Stimulated activated effector memory CD8-positive, alpha-beta T cell treated with anti-CD3 and anti-CD28 coated beads, Interleukin-12 subunit alpha, Interleukin-12 subunit beta, amount 100 ng/mL, for 72 hours (primary cell): Measurements from ENCODE around the gene CDH13.
A peak's percentile ranks its signal among the peaks of the same experiment; 100 is the strongest.

Experiments
- ATAC-seq: fragments of 150-1000 bp; cut with Tn5 transposase; 2 replicates; pipeline ENCODE4 v1.10.0; 2021
- DNase-seq, 2 donors: peaks; one replicate each; pipeline ENCODE4 v3.0.0; 2021 to 2022; ENCODE audit warnings: low spot score in 2 of 2
- H3K27ac Mint-ChIP-seq: one replicate; pipeline ENCODE4 v1.8.0; 2022; ENCODE audit warnings: mild to moderate bottlenecking, mixed read lengths
- H3K36me3 Mint-ChIP-seq: one replicate; pipeline ENCODE4 v1.8.0; 2022; ENCODE audit warnings: mild to moderate bottlenecking, mixed read lengths
- H3K4me1 Mint-ChIP-seq: one replicate; pipeline ENCODE4 v1.8.0; 2022; ENCODE audit warnings: mixed read lengths
- H3K4me3 Mint-ChIP-seq: one replicate; pipeline ENCODE4 v1.8.0; 2022; ENCODE audit warnings: mild to moderate bottlenecking, mixed read lengths
- H3K9me3 Mint-ChIP-seq: one replicate; pipeline ENCODE4 v1.8.0; 2022; ENCODE audit warnings: mixed read lengths

CDH13 gene

DNA sequence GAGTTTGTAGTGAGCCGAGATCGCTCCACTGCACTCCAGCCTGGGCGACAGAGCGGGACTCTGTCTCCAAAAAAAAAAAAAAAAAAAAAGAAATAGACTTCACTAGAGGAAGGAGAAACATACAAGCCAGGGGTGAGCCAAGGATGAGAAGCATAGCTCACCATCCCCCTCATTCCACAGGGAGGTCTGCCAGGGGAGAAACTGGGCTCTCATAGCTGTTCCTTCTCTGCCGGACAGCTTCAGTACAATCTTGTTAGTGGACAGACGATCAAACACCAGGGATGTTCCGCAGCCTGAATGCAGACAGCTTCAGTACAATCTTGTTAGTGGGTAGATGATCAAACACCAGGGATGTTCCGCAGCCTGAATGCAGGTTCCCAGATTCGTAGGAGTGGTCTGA is 509.6 kb downstream of the CDH13 start:
- Mint-ChIP-seq H3K27ac (no peak overlapping the region), H3K36me3 (no peaks in the 10 kb centered on the region), H3K4me1 (peaks cover 14% of the 10 kb centered on the region), H3K4me3 (no peak overlapping the region), H3K9me3 (no peaks in the 10 kb centered on the region)
- DNase-seq = no peak
- ATAC-seq = no peak

DNA sequence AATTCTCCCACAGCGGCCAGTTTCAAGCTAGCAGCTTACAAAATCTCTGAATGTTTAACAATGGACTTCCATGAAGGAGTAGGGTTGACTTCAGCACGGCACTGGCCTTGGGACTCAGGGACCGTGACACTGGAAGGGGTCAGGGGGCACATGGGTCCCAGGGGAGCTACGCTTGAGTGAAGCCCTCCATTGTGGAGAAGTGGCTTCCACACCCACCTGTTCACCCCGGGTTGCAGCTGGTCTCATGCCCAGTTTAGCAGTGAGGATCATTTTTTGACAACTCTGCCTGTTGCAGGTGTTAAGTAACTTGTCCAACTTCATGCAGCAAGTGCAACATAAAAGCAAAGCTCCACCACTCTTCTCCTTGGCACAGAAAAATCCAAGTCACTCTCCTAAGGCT is 510.2 kb downstream of the CDH13 start:
- peak overlapping the region; percentile 56 for H3K4me3 Mint-ChIP-seq
- ATAC-seq = peak; percentile 37
- peaks cover 14% of the 10 kb centered on the region for H3K4me1 Mint-ChIP-seq
- H3K9me3 Mint-ChIP-seq = no peaks in the 10 kb centered on the region
- H3K36me3 Mint-ChIP-seq = no peaks in the 10 kb centered on the region
- no peak overlapping the region for H3K27ac Mint-ChIP-seq
- no peak for DNase-seq

DNA sequence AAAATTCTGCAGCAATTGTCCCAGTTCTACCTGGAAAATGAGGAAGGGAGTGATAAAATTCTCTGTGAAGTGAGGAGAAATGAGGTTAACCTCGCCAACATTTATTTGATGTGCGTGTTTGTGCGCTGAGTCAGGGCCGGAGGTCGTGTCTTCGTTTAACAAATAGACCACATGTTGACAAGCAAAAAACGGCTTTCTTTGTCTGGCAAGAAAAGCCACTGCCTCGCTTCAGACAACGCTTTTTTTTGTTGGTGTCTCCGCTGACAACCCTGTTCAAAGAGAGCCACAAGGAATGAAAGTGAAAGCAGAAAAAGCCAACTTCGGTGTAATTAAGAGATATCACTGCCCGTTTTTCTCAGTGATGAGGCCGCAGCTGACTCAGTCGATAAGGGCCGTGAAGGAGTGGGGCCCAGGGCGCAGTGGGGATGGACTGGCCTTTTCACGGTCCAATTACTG is 510.6 kb downstream of the CDH13 start:
- H3K27ac Mint-ChIP-seq = peak overlapping the region; percentile 77
- H3K9me3 Mint-ChIP-seq = no peaks in the 10 kb centered on the region
- no peaks in the 10 kb centered on the region for H3K36me3 Mint-ChIP-seq
- DNase-seq (peak in 1 of 2 donors; percentile 49), ATAC-seq (peak; percentile 83)
- H3K4me3 Mint-ChIP-seq = peak overlapping the region; percentile 56
- peaks cover 14% of the 10 kb centered on the region for H3K4me1 Mint-ChIP-seq

DNA sequence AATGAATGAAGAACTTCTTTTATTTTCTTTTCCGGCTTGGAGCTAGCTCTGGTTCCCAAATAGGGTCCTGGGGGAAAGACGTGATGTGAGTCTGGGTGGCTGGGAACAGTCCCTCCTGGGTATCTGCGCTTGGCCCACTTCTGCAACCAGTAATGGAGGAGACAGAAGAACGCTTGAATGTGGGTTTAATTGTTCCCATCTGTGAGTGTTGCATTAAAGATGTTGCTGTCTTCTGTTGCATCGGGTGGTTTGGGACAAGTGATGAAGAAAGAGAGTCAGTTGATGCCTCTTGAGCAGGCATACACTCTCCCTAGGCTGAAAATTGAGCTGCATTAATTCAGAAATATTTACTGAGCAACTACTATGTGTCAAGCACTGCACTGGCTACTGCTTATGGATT is 511.1 kb downstream of the CDH13 start:
- Mint-ChIP-seq H3K36me3 (no peaks in the 10 kb centered on the region), H3K4me3 (peak overlapping the region; percentile 56), H3K4me1 (peaks cover 14% of the 10 kb centered on the region), H3K27ac (peak overlapping the region; percentile 77), H3K9me3 (no peaks in the 10 kb centered on the region)
- DNase-seq = no peak
- no peak for ATAC-seq

DNA sequence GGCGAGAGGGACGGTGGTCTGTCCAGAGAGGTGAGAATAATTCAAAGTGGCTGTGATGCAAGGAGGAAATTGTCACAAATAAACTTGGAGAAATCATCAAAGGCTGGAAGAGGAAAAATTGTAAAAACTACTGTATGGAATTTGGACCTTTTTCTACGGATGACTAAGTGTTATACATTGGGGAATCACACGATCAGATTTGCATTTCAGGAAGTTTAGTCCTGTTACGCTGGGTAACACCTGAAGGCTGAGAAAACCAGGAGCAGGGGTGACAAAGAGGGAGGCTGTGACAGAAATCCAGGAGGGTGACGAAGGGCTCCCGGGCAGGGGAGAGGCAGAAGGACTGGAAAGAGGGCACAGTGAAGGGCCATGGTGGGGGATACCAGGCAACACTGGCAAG is 511.7 kb downstream of the CDH13 start:
- no peaks in the 10 kb centered on the region for H3K9me3 Mint-ChIP-seq
- ATAC-seq = no peak
- H3K4me3 Mint-ChIP-seq = no peak overlapping the region
- H3K4me1 Mint-ChIP-seq = peaks cover 14% of the 10 kb centered on the region
- no peaks in the 10 kb centered on the region for H3K36me3 Mint-ChIP-seq
- no peak for DNase-seq
- no peak overlapping the region for H3K27ac Mint-ChIP-seq

DNA sequence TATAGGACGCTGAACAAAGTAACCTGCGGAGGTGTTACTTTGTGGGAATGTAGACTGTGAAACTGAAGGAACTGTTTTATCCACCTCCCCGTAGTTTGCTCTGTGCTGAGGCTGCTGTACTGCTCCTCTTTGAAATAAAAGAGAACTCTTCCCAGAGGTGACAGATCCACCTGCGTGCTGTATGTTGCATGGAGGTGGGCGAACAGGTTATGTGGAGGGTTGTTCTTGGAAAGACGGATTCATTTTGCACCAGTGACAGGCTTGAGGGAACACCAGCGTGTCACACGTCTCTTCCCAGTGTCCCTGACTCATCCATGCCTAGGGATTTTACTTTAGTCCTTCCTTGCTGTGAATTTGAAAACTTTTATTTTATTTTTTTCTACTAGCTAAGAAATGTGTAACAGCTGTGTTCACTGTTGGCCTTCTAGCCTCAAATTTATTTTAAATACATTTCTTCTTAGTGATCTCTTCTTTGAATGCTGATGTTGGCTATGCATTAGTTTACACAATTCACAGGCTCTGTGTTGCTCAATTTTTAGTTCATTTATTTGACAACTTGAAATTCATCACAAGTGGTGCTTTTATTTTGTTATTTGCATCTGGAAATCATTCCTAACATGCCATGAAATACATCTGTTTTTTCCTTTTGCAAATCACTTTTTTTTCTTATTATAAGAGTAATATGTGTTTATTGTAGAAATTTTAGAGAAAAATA is 512.4 kb downstream of the CDH13 start:
- ATAC-seq = no peak

DNA sequence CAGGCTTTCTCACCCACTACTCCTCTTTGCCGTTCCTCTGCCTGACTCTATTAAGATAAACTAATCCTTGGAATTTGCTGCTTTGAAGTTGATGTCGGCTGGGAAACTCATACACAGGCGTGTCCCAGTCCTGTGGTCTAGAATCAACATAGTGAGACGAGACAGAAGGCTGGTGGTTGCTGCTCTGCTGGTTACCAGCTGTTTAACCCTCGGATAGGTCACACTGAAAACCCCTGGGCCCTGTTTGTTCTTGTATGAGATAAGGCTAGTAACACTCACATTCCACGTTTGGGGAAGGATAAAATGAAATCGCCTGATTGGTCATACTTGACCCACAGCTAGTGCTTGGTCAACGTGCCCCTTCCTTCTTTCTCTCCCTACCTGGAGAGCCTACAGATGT is 517.0 kb downstream of the CDH13 start:
- no peak overlapping the region for H3K27ac Mint-ChIP-seq
- H3K4me3 Mint-ChIP-seq = no peak overlapping the region
- H3K36me3 Mint-ChIP-seq = no peaks in the 10 kb centered on the region
- DNase-seq = no peak
- no peaks in the 10 kb centered on the region for H3K4me1 Mint-ChIP-seq
- no peak for ATAC-seq
- no peaks in the 10 kb centered on the region for H3K9me3 Mint-ChIP-seq

More for the DNA sequence above, 512.4 kb downstream of the CDH13 start:
- peaks cover 14% of the 10 kb centered on the region for H3K4me1 Mint-ChIP-seq
- H3K9me3 Mint-ChIP-seq = no peaks in the 10 kb centered on the region
- no peak for DNase-seq
- no peaks in the 10 kb centered on the region for H3K36me3 Mint-ChIP-seq
- no peak overlapping the region for H3K27ac Mint-ChIP-seq
- no peak overlapping the region for H3K4me3 Mint-ChIP-seq

DNA sequence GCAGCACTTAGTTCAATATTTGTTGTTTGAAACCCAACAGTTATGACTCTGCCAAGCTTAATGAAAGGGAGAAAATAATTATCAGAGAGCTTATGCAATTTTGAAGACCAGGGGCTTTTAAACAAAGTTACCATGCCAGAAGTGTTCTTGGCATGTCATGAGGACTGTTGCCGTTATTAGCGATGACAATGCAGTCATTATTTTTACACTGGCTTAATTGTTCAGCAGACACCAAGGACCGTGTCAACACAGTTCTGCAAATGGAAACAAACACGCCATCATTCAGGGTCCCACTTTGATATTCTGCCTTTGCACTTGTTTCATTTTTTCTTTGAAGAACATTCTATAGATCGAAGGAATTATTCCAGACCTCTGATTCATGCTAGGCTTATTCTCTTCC is 518.5 kb downstream of the CDH13 start:
- no peak overlapping the region for H3K4me3 Mint-ChIP-seq
- H3K36me3 Mint-ChIP-seq = no peaks in the 10 kb centered on the region
- H3K4me1 Mint-ChIP-seq = no peaks in the 10 kb centered on the region
- H3K9me3 Mint-ChIP-seq = no peaks in the 10 kb centered on the region
- DNase-seq = no peak
- no peak for ATAC-seq
- H3K27ac Mint-ChIP-seq = no peak overlapping the region

DNA sequence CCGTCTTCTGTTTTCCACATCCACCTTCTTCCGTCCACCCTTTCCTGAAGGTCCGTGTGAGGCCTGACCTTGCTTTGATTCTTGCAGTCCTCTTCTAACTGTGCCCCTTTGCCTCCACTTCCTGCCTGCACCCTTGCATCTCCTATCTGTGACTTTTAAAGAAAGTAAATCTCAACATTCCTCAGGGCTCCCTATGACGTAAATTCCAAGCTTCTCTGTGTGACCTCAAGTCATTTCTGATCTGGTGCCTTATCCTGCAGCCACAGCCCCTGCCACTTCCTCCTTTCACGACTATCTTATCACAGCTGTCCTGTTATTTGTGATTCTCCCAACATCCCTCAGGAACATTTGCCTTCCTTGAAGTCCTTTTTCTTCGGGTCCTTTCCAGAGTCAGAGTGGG is 520.5 kb downstream of the CDH13 start:
- H3K4me3 Mint-ChIP-seq = no peak overlapping the region
- ATAC-seq = no peak
- H3K36me3 Mint-ChIP-seq = no peaks in the 10 kb centered on the region
- no peaks in the 10 kb centered on the region for H3K4me1 Mint-ChIP-seq
- no peaks in the 10 kb centered on the region for H3K9me3 Mint-ChIP-seq
- H3K27ac Mint-ChIP-seq = no peak overlapping the region
- no peak for DNase-seq

DNA sequence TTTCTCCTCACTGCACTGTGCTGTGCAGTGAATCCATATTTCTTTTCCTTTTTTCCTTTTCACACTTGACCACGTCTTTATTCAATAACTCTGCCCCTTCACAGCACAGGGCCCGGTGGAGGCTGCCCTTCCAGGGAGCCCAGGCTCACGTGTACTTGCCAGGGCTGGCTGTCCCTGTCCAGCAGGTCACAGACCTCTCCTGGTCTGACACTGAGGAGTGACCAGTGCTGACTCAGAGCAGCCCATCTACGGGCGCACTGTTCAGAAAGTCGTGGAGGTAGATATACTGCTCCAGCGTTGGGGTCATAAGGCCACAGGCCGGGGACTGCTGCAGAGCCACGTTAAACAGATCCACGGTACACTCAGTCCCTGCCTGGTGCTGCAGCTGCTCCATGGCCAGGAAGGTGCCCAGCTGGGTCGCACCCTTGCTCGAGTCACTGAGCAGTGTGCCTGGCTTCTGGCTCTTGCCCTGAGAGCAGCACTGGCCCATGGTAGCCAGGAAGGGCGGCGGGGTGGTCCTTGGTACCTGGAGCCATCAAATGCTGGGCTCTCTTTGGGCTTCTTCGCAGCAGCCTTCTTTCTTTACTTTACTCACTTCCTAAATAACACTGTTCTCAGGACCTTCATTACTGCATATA is 531.7 kb downstream of the CDH13 start:
- H3K4me3 Mint-ChIP-seq = no peak overlapping the region
- H3K27ac Mint-ChIP-seq = no peak overlapping the region
- no peak for DNase-seq
- H3K9me3 Mint-ChIP-seq = no peaks in the 10 kb centered on the region
- no peaks in the 10 kb centered on the region for H3K36me3 Mint-ChIP-seq
- ATAC-seq = peak; percentile 26
- H3K4me1 Mint-ChIP-seq = no peaks in the 10 kb centered on the region

DNA sequence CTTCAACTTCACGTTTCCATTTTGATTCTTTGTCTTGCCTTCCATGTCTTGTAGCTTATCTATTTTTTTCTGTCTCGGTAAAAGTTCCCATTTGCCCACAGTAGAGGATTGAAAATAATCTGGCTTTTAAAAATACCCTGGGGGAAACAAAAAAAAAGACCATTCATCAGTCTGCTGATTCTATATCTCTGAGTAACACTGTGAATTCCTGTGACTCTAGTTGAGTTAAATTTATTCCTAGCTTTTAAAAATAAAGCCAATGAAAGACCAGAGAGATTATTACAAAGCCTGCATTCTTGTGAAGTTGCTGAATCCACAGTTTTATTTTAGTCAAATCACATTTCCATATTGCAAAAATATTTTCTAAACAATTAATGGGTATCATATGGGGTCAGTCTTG is 532.3 kb downstream of the CDH13 start:
- no peak for DNase-seq
- Mint-ChIP-seq H3K4me3 (no peak overlapping the region), H3K36me3 (no peaks in the 10 kb centered on the region), H3K27ac (no peak overlapping the region), H3K9me3 (no peaks in the 10 kb centered on the region), H3K4me1 (no peaks in the 10 kb centered on the region)
- ATAC-seq = no peak

DNA sequence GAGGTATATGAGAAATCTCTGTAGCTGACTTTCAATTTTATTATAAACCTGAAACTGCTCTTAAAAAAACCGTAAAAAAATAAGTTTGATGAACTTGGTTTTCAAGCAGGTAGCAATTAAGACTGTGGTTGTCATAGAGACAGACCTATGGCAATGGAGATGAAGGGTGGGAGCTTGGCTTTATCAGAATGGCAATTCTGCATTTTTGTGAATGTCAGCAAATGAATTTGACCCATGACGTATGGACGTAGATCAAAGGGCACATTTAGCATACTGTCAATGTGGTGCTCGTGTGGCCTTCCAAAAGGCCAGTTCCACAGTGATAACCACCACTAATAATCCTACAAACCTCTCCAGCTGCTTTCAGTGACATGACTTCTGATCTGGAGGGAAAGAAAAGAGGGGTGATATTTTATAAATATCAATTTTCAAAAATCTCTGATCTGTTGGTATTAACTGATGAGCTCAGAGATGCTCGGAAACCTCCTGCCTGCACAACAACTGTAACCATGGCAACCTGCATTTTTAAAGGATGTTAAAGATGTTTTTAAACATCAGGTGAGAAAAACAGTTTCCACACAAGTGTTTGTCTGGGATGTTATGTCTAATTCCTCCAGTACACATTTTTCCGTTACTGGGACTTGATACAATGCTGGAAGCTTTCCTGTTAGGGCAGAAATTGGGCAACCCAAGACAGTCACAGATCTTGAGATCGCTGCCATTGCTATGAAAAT is 533.7 kb downstream of the CDH13 start:
- H3K27ac Mint-ChIP-seq = no peak overlapping the region
- H3K4me3 Mint-ChIP-seq = no peak overlapping the region
- H3K36me3 Mint-ChIP-seq = no peaks in the 10 kb centered on the region
- no peak for DNase-seq
- H3K9me3 Mint-ChIP-seq = no peaks in the 10 kb centered on the region
- no peaks in the 10 kb centered on the region for H3K4me1 Mint-ChIP-seq
- ATAC-seq = no peak

DNA sequence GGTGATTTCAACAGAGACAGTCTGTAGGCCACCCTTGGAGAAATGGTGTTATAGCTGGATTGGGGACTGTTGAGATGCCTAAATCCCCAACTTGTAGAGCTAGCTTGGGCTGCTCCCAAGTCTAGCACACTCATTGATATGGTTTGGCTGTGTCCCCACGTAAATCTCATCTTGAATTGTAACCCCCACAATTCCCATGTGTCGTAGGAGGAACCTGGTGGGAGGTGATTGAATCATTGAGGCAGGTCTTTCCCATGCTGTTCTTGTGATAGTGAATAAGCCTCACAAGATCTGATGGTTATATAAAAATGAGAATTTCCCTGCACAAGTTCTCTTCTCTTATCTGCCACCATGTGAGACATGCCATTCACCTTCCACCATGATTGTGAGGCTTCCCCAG is 536.0 kb downstream of the CDH13 start:
- Mint-ChIP-seq H3K4me3 (no peak overlapping the region), H3K4me1 (no peaks in the 10 kb centered on the region), H3K9me3 (no peaks in the 10 kb centered on the region), H3K36me3 (no peaks in the 10 kb centered on the region), H3K27ac (no peak overlapping the region)
- DNase-seq (no peak), ATAC-seq (no peak)

DNA sequence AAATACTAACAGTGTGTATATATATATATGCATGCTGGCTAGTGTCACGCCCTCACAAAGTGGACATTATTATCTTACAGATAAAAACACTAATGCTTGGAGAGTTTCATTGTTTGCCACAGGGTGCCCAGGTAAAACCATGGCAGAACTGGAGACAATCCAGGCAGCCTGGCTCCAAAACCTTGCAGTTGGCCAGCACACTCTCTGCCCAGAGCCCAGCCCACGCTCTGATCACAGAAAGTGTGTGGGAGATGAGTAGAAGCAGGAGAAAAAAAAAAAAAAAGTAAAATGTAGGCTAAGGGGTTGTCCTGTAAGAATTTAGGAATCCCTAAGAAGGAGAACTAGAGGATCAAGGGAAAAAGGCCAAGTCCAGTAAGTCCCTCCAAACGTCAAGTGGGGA is 538.0 kb downstream of the CDH13 start:
- Mint-ChIP-seq H3K4me1 (no peaks in the 10 kb centered on the region), H3K27ac (no peak overlapping the region), H3K9me3 (no peaks in the 10 kb centered on the region), H3K36me3 (no peaks in the 10 kb centered on the region), H3K4me3 (no peak overlapping the region)
- no peak for ATAC-seq
- DNase-seq = no peak

DNA sequence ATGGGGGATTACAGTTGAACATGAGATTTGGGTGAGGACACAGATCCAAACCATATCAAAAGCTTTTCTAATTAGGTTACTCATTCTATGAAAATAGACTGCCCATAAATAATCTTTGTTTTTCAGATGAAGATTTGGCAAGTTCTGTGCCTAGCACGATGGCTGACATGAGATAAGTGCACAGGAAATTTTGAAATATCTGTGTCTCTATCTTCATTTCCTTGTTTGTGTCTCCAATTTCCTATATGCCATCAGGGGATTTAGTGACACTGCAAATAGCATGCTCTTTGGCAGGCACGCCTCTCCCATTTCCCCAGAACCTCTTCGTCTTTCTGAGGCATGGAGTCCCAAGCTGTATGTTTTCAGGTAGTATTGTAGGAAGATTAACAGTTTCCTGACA is 544.6 kb downstream of the CDH13 start:
- no peak overlapping the region for H3K4me3 Mint-ChIP-seq
- no peaks in the 10 kb centered on the region for H3K36me3 Mint-ChIP-seq
- H3K9me3 Mint-ChIP-seq = no peaks in the 10 kb centered on the region
- no peak overlapping the region for H3K27ac Mint-ChIP-seq
- ATAC-seq = no peak
- no peak for DNase-seq
- H3K4me1 Mint-ChIP-seq = no peaks in the 10 kb centered on the region

DNA sequence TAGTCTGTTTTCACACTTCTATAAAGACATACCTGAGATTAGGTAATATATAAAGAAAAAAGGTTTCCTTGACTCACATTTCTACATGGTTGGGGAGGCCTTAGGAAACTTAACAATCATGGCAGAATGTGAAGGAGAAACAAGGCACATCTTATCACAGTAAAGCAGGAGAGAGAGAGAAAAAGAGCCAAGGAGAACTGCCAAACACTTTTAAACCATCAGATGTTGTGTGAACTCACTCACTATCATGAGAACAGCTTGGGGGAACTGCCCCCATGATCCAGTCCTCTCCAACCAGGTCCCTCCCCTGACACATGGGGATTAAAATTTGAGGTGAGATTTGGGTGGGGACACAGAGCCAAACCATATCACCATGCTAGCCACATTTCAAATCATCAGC is 547.9 kb downstream of the CDH13 start:
- Mint-ChIP-seq H3K9me3 (no peaks in the 10 kb centered on the region), H3K36me3 (no peaks in the 10 kb centered on the region), H3K4me3 (no peak overlapping the region), H3K27ac (no peak overlapping the region), H3K4me1 (no peaks in the 10 kb centered on the region)
- DNase-seq = no peak
- ATAC-seq = no peak
